NCI-H2029 (cell line): ENCODE results near the gene MMADHC.
A peak's percentile ranks its signal among the peaks of the same experiment; 100 is the strongest.
"Not testable (repeated sequence)": the region's sequence is repeated elsewhere in the genome, so short reads cannot be mapped to it uniquely, and the experiment has no call there.

Experiments
- DNase-seq: peaks from one replicate; lab custom pipeline; 2025; lab: John Stamatoyannopoulos, UW

MMADHC gene

GRCh38 chr2:149595056-149595963 lies 7.7 kb upstream of the MMADHC start:
- no peak for DNase-seq

GRCh38 chr2:149594411-149594810 lies 6.8 kb upstream of the MMADHC start:
- no peak for DNase-seq

GRCh38 chr2:149587950-149588487 lies 444 bp upstream of the MMADHC start:
- no peak for DNase-seq

- DNase-seq: no peak
Observed at GRCh38 chr2:149586898-149587219, 716 bp downstream of the MMADHC start.

GRCh38 chr2:149586063-149586462 lies 1.5 kb downstream of the MMADHC start:
- no peak for DNase-seq

- no peak for DNase-seq
Observed at GRCh38 chr2:149585166-149585885, 2.2 kb downstream of the MMADHC start.

GRCh38 chr2:149579972-149580882 lies 7.3 kb downstream of the MMADHC start:
- DNase-seq: no peak

GRCh38 chr2:149577269-149577668 lies 10.3 kb downstream of the MMADHC start:
- DNase-seq: no peak

- DNase-seq: no peak
Observed at GRCh38 chr2:149575752-149576151, 11.8 kb downstream of the MMADHC start.

- DNase-seq: no peak
Observed at GRCh38 chr2:149575277-149575676, 12.3 kb downstream of the MMADHC start.

GRCh38 chr2:149573760-149574159 lies 13.8 kb downstream of the MMADHC start:
- no peak for DNase-seq

- DNase-seq: no peak
Observed at GRCh38 chr2:149572102-149572953, 15.2 kb downstream of the MMADHC start.

GRCh38 chr2:149568138-149568537 lies 19.4 kb downstream of the MMADHC start:
- no peak for DNase-seq

GRCh38 chr2:149566652-149567051 lies 20.9 kb downstream of the MMADHC start:
- no peak for DNase-seq

- DNase-seq: not testable (repeated sequence)
Observed at GRCh38 chr2:149565625-149566024, 21.9 kb downstream of the MMADHC start.

- DNase-seq: no peak
Observed at GRCh38 chr2:149564983-149565382, 22.6 kb downstream of the MMADHC start.

- no peak for DNase-seq
Observed at GRCh38 chr2:149564097-149564496, 23.5 kb downstream of the MMADHC start.

GRCh38 chr2:149562324-149562723 lies 25.3 kb downstream of the MMADHC start:
- DNase-seq: peak; percentile 55

- DNase-seq: no peak
Observed at GRCh38 chr2:149561309-149561926, 26.2 kb downstream of the MMADHC start.

GRCh38 chr2:149559341-149560068 lies 28.1 kb downstream of the MMADHC start:
- DNase-seq: no peak
